ENCODE measurements around the gene IL9R. TPM values are rescaled to one million over a fixed set of nuclear protein-coding genes. Genes with fewer than 3 reads are reported as not detected.
"Not testable (repeated sequence)": the region's sequence is repeated elsewhere in the genome, so short reads cannot be mapped to it uniquely, and the experiment has no call there.

The IL9R gene
- total RNA-seq, 3 donors from 2014 or later (not counting 1 experiment from before 2014, with no cell fraction given), result 1.6 to 3.4 (median 1.9) TPM

GRCh38 chrX:155998761-155999510, 1.4 kb downstream of the IL9R start:
- no peaks in the 10 kb centered on the region for H3K27me3 ChIP-seq (ENCODE audit: control insufficient read depth, insufficient read depth, low read length)
- Mint-ChIP-seq H3K27ac (no peak overlapping the region), H3K4me3 (no peak overlapping the region), H3K9me3 (no peaks in the 10 kb centered on the region), H3K36me3 (no peaks in the 10 kb centered on the region), H3K27me3 (ENCODE audit: low read depth in 2 of 2) (peaks cover 3 to 10% of the 10 kb centered on the region in 2 donors), H3K4me1 (peaks cover 20 to 31% of the 10 kb centered on the region in 2 donors)
- peaks cover 35% of the 10 kb centered on the region for H3K4me1 ChIP-seq (ENCODE audit: control insufficient read depth, insufficient read depth, low read length)
- H3K4me3 ChIP-seq (ENCODE audit: low read length), result no peak overlapping the region
- H3K36me3 ChIP-seq (ENCODE audit: control insufficient read depth, insufficient read depth, low read length), result no peaks in the 10 kb centered on the region
- DNase-seq (no peak), ATAC-seq (no peak)
- intact Hi-C loops (cut with micrococcal nuclease), result no loop called here
- H3K9me3 ChIP-seq (ENCODE audit: control insufficient read depth, insufficient read depth, low read length), result no peaks in the 10 kb centered on the region
- TF ChIP-seq CTCF (IDR thresholded peaks at IDR 0.05), result no peak
- H3K27ac ChIP-seq (ENCODE audit: low read length), result no peak overlapping the region
- WGBS (ENCODE audit: insufficient coverage), result 86% methylated on average over 9 of the region's 9 CpGs

- H3K4me3 Mint-ChIP-seq, result not testable (repeated sequence)
Measured at GRCh38 chrX:155999751-156000150, 2.3 kb downstream of the IL9R start.

GRCh38 chrX:156000361-156000926, 2.9 kb downstream of the IL9R start:
- H3K4me3 Mint-ChIP-seq, result no peak overlapping the region
- WGBS (ENCODE audit: insufficient coverage), result 62% methylated on average over 5 of the region's 5 CpGs
- Histone ChIP-seq H3K4me3 (ENCODE audit: low read length) (no peak overlapping the region), H3K9me3 (ENCODE audit: control insufficient read depth, insufficient read depth, low read length) (no peaks in the 10 kb centered on the region), H3K36me3 (ENCODE audit: control insufficient read depth, insufficient read depth, low read length) (no peaks in the 10 kb centered on the region), H3K27ac (ENCODE audit: low read length) (no peak overlapping the region), H3K4me1 (ENCODE audit: control insufficient read depth, insufficient read depth, low read length) (peaks cover 35% of the 10 kb centered on the region), H3K27me3 (ENCODE audit: control insufficient read depth, insufficient read depth, low read length) (no peaks in the 10 kb centered on the region)
- no peaks in the 10 kb centered on the region for H3K36me3 Mint-ChIP-seq
- H3K27ac Mint-ChIP-seq, result no peak overlapping the region
- peak in 1 of 3 donors; percentile 20 for ATAC-seq
- TF ChIP-seq CTCF (IDR thresholded peaks at IDR 0.05), result no peak
- intact Hi-C loops (cut with micrococcal nuclease), result no loop called here
- H3K9me3 Mint-ChIP-seq, result no peaks in the 10 kb centered on the region
- DNase-seq, result peak in 1 of 2 donors; percentile 13
- H3K4me1 Mint-ChIP-seq, result peaks cover 20 to 31% of the 10 kb centered on the region in 2 donors
- peaks cover under 1 to 3% of the 10 kb centered on the region in 2 donors for H3K27me3 Mint-ChIP-seq (ENCODE audit: low read depth in 2 of 2)

More at GRCh38 chrX:155999751-156000150, 2.3 kb downstream of the IL9R start:
- H3K36me3 ChIP-seq (ENCODE audit: control insufficient read depth, insufficient read depth, low read length); DNase-seq; intact Hi-C loops (cut with micrococcal nuclease); H3K27me3 Mint-ChIP-seq (ENCODE audit: low read depth in 2 of 2); H3K4me3 ChIP-seq (ENCODE audit: low read length); H3K27ac ChIP-seq (ENCODE audit: low read length); H3K27ac Mint-ChIP-seq; H3K9me3 ChIP-seq (ENCODE audit: control insufficient read depth, insufficient read depth, low read length); H3K9me3 Mint-ChIP-seq; ATAC-seq; H3K36me3 Mint-ChIP-seq; H3K27me3 ChIP-seq (ENCODE audit: control insufficient read depth, insufficient read depth, low read length): not testable (repeated sequence)
- WGBS (ENCODE audit: insufficient coverage), result 48% methylated on average over 3 of the region's 9 CpGs
- peaks cover 20 to 31% of the 10 kb centered on the region in 2 donors for H3K4me1 Mint-ChIP-seq
- peaks cover 35% of the 10 kb centered on the region for H3K4me1 ChIP-seq (ENCODE audit: control insufficient read depth, insufficient read depth, low read length)

- no peak overlapping the region for H3K27ac Mint-ChIP-seq
- intact Hi-C loops (cut with micrococcal nuclease), result no loop called here
- peaks cover 20 to 31% of the 10 kb centered on the region in 2 donors for H3K4me1 Mint-ChIP-seq
- H3K9me3 ChIP-seq (ENCODE audit: control insufficient read depth, insufficient read depth, low read length), result no peaks in the 10 kb centered on the region
- H3K27me3 ChIP-seq (ENCODE audit: control insufficient read depth, insufficient read depth, low read length), result no peaks in the 10 kb centered on the region
- H3K4me3 ChIP-seq (ENCODE audit: low read length), result no peak overlapping the region
- H3K4me3 Mint-ChIP-seq, result no peak overlapping the region
- TF ChIP-seq CTCF (IDR thresholded peaks at IDR 0.05), result no peak
- peaks cover 0 to 3% of the 10 kb centered on the region in 2 donors for H3K27me3 Mint-ChIP-seq (ENCODE audit: low read depth in 2 of 2)
- H3K4me1 ChIP-seq (ENCODE audit: control insufficient read depth, insufficient read depth, low read length), result peaks cover 35% of the 10 kb centered on the region
- DNase-seq (no peak), ATAC-seq (no peak)
- H3K27ac ChIP-seq (ENCODE audit: low read length), result no peak overlapping the region
- H3K36me3 ChIP-seq (ENCODE audit: control insufficient read depth, insufficient read depth, low read length), result no peaks in the 10 kb centered on the region
- no peaks in the 10 kb centered on the region for H3K36me3 Mint-ChIP-seq
- H3K9me3 Mint-ChIP-seq, result no peaks in the 10 kb centered on the region
- WGBS (ENCODE audit: insufficient coverage), result 48% methylated on average over 8 of the region's 12 CpGs
Measured at GRCh38 chrX:156001001-156001666, 3.6 kb downstream of the IL9R start.

All from natural killer cell (primary cell).